ENCODE measurements around the gene NBEA.
"Not testable (repeated sequence)": the region's sequence is repeated elsewhere in the genome, so short reads cannot be mapped to it uniquely, and the experiment has no call there.

Gene NBEA

GRCh38 chr13:35365883-35366282 is 423.8 kb downstream of the NBEA start:
- DNase-seq (ENCODE audit: extremely low read depth in 1 of 2, low read depth in 1 of 2), result no peak

- DNase-seq (ENCODE audit: extremely low read depth in 1 of 2, low read depth in 1 of 2), result no peak
Observed at GRCh38 chr13:35367586-35367985, 425.5 kb downstream of the NBEA start.

GRCh38 chr13:35378939-35379338 is 436.9 kb downstream of the NBEA start:
- DNase-seq (ENCODE audit: extremely low read depth in 1 of 2, low read depth in 1 of 2), result no peak

GRCh38 chr13:35379663-35380062 is 437.6 kb downstream of the NBEA start:
- DNase-seq (ENCODE audit: extremely low read depth in 1 of 2, low read depth in 1 of 2), result no peak

- no peak for DNase-seq (ENCODE audit: extremely low read depth in 1 of 2, low read depth in 1 of 2)
Observed at GRCh38 chr13:35387682-35388250, 445.7 kb downstream of the NBEA start.

- DNase-seq (ENCODE audit: extremely low read depth in 1 of 2, low read depth in 1 of 2), result no peak
Observed at GRCh38 chr13:35388441-35389355, 446.6 kb downstream of the NBEA start.

GRCh38 chr13:35389535-35389934 is 447.5 kb downstream of the NBEA start:
- DNase-seq (ENCODE audit: extremely low read depth in 1 of 2, low read depth in 1 of 2), result no peak

GRCh38 chr13:35392768-35393167 is 450.7 kb downstream of the NBEA start:
- no peak for DNase-seq (ENCODE audit: extremely low read depth in 1 of 2, low read depth in 1 of 2)

GRCh38 chr13:35393886-35394285 is 451.8 kb downstream of the NBEA start:
- no peak for DNase-seq (ENCODE audit: extremely low read depth in 1 of 2, low read depth in 1 of 2)

- not testable (repeated sequence) for DNase-seq (ENCODE audit: extremely low read depth in 1 of 2, low read depth in 1 of 2)
Observed at GRCh38 chr13:35408285-35408684, 466.2 kb downstream of the NBEA start.

GRCh38 chr13:35411059-35411744 is 469.1 kb downstream of the NBEA start:
- DNase-seq (ENCODE audit: extremely low read depth in 1 of 2, low read depth in 1 of 2), result no peak

- no peak for DNase-seq (ENCODE audit: extremely low read depth in 1 of 2, low read depth in 1 of 2)
Observed at GRCh38 chr13:35448465-35448864, 506.4 kb downstream of the NBEA start.

- no peak for DNase-seq (ENCODE audit: extremely low read depth in 1 of 2, low read depth in 1 of 2)
Observed at GRCh38 chr13:35449821-35450220, 507.8 kb downstream of the NBEA start.

GRCh38 chr13:35455022-35455421 is 513.0 kb downstream of the NBEA start:
- DNase-seq (ENCODE audit: extremely low read depth in 1 of 2, low read depth in 1 of 2), result no peak

- no peak for DNase-seq (ENCODE audit: extremely low read depth in 1 of 2, low read depth in 1 of 2)
Observed at GRCh38 chr13:35457258-35457657, 515.2 kb downstream of the NBEA start.

GRCh38 chr13:35460061-35460460 is 518.0 kb downstream of the NBEA start:
- DNase-seq (ENCODE audit: extremely low read depth in 1 of 2, low read depth in 1 of 2), result no peak

GRCh38 chr13:35465371-35465770 is 523.3 kb downstream of the NBEA start:
- DNase-seq (ENCODE audit: extremely low read depth in 1 of 2, low read depth in 1 of 2), result no peak

- no peak for DNase-seq (ENCODE audit: extremely low read depth in 1 of 2, low read depth in 1 of 2)
Observed at GRCh38 chr13:35468195-35468594, 526.1 kb downstream of the NBEA start.

- DNase-seq (ENCODE audit: extremely low read depth in 1 of 2, low read depth in 1 of 2), result no peak
Observed at GRCh38 chr13:35469806-35470525, 527.9 kb downstream of the NBEA start.

- DNase-seq (ENCODE audit: extremely low read depth in 1 of 2, low read depth in 1 of 2), result no peak
Observed at GRCh38 chr13:35470671-35471661, 528.9 kb downstream of the NBEA start.
